Stimulated activated CD8-positive, alpha-beta memory T cell treated with anti-CD3 and anti-CD28 coated beads, Interleukin-4, amount 100 ng/mL, for 48 hours (primary cell): Measurements from ENCODE around the gene TMEM198.

ENCODE experiments used
- DNase-seq: peaks from one replicate; pipeline ENCODE4 v3.0.0-alpha.2; 2020

TMEM198 gene

GRCh38 chr2:219509780-219510511 lies 33.9 kb upstream of the TMEM198 start:
- DNase-seq: peak; percentile 70

GRCh38 chr2:219510512-219511135 lies 33.2 kb upstream of the TMEM198 start:
- DNase-seq: no peak

GRCh38 chr2:219511547-219512325 lies 32.1 kb upstream of the TMEM198 start:
- DNase-seq: no peak

GRCh38 chr2:219512524-219513216 lies 31.2 kb upstream of the TMEM198 start:
- no peak for DNase-seq

GRCh38 chr2:219513787-219514186 lies 30.0 kb upstream of the TMEM198 start:
- DNase-seq: no peak

- no peak for DNase-seq
Observed at GRCh38 chr2:219514196-219514761, 29.5 kb upstream of the TMEM198 start, which contains the start of gene ASIC4. Gene ASIC4, plus strand, starts transcription at chr2:219514482. Its CDS starts 243 bp downstream, at chr2:219514725.

- no peak for DNase-seq
Observed at GRCh38 chr2:219514836-219515235, 29.0 kb upstream of the TMEM198 start.

GRCh38 chr2:219515874-219516629 lies 27.8 kb upstream of the TMEM198 start:
- DNase-seq: no peak

GRCh38 chr2:219516888-219517287 lies 26.9 kb upstream of the TMEM198 start:
- no peak for DNase-seq

- DNase-seq: no peak
Observed at GRCh38 chr2:219517954-219518778, 25.7 kb upstream of the TMEM198 start.

GRCh38 chr2:219519526-219519916 lies 24.3 kb upstream of the TMEM198 start:
- no peak for DNase-seq

- no peak for DNase-seq
Observed at GRCh38 chr2:219520079-219520478, 23.7 kb upstream of the TMEM198 start.

GRCh38 chr2:219521066-219521880 lies 22.6 kb upstream of the TMEM198 start:
- no peak for DNase-seq

- DNase-seq: no peak
Observed at GRCh38 chr2:219522111-219523030, 21.5 kb upstream of the TMEM198 start.

- DNase-seq: no peak
Observed at GRCh38 chr2:219523031-219523671, 20.7 kb upstream of the TMEM198 start.

GRCh38 chr2:219524817-219525216 lies 19.0 kb upstream of the TMEM198 start:
- DNase-seq: no peak

- no peak for DNase-seq
Observed at GRCh38 chr2:219525533-219526232, 18.1 kb upstream of the TMEM198 start.
